Umbilical cord (tissue), 2 donors: ENCODE results near the gene OR10P1. TPM values are rescaled to one million over a fixed set of nuclear protein-coding genes. Genes with fewer than 3 reads are reported as not detected.

Experiments used
- DNase-seq: peaks from one replicate; pipeline ENCODE4 v3.0.0-alpha.2; 2015; ENCODE audit warnings: low spot score
- total RNA-seq: library from RNA; depleted of rRNA; stranded (reverse); fragments of >200 nt; gene quantifications from one replicate; pipeline ENCODE4 v1.2.3, GENCODE V29; 2014; ENCODE audit warnings: low replicate concordance; ENCODE audit not compliant: insufficient read depth

The OR10P1 gene
- total RNA-seq, 1 donor from 2014 or later: not detected

GRCh38 chr12:55651299-55651683, 14.6 kb downstream of the OR10P1 start:
- DNase-seq: no peak

GRCh38 chr12:55652352-55652751, 15.7 kb downstream of the OR10P1 start:
- no peak for DNase-seq

DNA sequence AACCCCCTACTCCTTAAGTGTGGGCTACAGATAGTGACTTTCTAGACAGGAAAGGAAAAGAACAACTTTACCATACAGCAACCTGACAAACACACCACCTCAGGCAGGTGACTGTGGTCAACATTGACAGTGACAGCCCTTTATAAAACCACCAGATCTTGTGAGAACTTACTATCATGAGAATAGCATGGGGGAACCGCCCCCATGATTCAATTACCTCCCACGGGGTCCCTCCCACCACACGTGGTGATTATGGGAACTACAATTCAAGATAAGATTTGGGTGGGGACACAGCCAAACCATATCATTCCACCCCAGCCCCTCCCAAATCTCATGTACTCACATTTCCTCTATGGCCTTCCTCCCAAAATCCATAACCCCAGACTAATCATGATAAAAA, 16.3 kb downstream of the OR10P1 start:
- DNase-seq: no peak

- DNase-seq: no peak
Observed at GRCh38 chr12:55654511-55655214, 18.0 kb downstream of the OR10P1 start.

DNA sequence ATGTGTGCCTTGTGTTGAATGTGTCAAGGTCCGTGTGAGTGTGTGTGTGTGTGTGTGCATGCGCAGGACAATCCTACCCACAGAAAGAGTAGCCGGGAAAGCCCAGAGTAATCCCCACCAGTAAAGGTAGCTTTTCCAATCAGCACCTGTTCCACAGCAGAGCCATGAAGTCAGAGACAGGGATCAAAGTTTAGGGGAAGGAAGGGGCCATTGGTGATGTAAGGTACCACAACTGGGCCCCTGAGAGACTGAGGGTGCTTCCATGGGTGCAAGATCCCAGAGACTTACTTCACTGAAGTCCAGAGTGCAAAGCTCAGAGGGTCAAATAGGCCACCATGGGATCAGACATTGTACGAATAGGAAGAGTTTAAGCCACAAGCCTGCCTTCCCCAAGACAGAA, 20.5 kb downstream of the OR10P1 start:
- DNase-seq: no peak

GRCh38 chr12:55658212-55658611, 21.5 kb downstream of the OR10P1 start:
- DNase-seq: no peak

DNA sequence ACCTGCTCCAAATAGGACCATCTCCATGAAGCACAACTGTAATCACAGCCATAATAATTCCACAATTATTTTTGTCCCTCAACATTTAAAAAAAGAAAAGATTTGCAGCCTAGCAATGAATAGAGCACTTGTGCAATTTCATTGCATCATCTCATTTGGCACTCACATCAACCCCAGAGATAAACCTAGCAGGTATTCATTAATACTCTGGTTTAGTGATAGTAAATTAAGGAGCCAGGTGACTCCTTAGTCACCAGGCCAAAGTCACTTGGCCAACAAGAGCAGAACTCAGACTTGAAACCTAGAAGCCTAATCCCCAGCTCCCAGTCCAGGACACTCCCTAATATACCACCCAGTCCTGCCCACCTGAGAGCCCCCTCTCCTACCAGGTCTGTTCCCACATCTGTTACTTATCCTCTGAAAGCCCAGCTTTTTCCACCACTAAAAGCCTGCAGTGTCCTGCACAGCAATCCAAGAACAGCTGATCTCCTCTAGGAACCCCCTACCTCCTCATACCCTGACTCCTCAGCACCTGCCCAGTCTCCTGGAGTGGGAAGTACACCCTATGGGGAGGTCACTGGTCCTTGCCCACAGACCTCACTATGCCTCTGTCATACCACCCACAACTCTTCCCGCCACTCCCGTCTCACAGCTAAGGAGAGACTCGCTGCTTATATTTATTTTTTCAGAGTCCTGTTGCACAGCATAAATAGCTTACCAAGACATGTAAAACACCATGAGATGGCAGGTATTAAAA, 22.1 kb downstream of the OR10P1 start:
- no peak for DNase-seq

DNA sequence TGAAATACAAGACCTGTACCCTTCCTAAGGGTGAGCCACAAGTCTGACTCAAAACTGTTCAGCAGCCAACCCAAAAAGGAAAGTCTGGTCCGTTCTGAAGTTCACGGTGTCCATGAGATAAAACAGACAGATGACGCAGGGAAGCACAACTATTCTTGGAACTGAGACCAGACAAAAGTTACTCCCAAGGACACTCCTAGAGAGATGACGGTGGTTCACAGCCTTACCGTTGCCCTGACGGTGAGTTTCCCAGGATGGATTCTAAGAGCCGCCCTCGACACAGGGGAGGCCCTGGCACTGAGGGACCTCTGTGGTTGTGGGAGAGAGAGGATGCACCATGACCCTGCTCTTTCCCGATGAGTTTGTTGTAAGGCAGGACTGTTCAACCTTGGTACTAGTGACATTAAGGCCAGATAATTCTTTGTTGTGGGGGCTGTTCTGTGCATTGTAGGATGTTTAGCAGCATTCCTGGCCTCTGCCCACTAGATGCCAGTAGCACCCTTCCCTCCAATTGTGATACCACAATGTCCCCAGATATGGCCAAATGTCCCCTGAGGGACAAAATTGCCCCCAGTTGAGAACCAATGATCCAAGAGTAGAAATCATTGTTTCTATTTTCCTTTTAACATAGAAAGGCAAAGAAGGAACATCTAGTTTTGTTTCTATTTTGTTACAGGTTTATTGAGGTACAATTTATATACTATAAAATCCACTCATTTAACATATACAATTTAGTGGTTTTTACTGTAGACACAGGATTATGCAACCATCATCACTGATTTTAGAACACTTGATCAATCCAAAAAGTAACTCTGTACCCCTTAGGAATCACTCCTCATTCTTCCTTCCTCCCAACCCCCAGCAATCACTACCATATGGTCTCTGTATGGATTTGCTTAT, 23.0 kb downstream of the OR10P1 start:
- DNase-seq: no peak

- DNase-seq: no peak
Observed at GRCh38 chr12:55663391-55663790, 26.7 kb downstream of the OR10P1 start.

DNA sequence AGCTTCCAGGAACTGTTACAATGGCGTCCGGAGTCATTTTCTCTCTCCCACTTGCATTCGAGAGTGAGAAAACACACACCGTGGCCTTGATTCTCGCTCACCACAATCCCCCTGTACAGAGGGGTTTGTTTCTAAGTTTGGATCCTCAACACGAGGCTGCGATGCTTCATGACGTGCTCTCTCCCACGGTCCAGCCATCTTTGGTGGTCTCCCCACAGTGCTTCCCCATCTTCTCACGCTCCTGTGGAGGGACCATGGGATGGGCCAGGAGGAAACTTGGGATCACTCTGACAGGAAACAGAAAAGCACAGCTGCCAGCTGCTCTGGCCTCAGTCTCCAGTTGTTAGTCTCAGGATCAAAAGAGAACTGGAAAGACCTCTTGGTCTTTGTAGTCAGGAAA, 28.1 kb downstream of the OR10P1 start:
- no peak for DNase-seq

- no peak for DNase-seq
Observed at GRCh38 chr12:55666508-55666907, 29.8 kb downstream of the OR10P1 start.

DNA sequence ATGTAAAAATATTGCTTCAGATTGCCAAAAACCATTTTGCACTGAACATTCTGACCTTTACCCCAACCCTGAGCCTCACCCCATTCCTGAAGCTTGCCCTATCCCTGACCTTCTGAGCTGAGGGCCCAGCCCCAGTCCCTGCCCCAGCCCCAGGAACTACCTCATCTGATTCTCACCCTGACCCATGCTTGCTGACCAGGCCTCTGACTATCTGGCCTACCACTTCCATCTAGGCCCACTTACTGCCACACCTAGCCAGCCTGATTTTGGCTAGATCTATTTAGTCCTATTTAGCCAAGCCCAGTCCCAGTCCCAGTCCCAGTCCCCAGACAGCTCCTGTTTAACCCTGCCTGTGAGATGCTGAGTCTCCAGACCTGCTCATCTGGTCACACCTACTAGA, 33.6 kb downstream of the OR10P1 start:
- DNase-seq: no peak

DNA sequence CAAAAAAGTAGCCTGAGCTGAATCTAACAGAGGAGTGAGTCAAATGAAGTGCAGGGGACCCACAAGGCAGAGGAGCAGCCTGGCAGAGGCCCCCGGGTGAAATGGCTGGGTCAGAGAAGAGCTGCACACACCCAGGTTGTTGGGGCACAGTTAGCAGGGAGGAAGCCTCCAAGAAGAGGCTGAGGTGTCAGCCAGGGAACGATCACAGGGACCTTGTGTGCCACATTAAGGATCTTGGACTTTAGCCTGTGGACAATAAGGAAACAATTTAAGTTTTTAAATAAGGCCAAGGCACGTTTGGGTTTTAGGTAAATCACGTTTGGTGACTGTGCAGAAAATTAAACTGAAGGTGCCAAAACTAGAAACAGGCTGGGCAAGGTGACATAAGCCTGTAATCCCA, 35.1 kb downstream of the OR10P1 start:
- no peak for DNase-seq

GRCh38 chr12:55673638-55674037, 36.9 kb downstream of the OR10P1 start:
- DNase-seq: peak; percentile 19

GRCh38 chr12:55675666-55676065, 39.0 kb downstream of the OR10P1 start:
- DNase-seq: no peak

DNA sequence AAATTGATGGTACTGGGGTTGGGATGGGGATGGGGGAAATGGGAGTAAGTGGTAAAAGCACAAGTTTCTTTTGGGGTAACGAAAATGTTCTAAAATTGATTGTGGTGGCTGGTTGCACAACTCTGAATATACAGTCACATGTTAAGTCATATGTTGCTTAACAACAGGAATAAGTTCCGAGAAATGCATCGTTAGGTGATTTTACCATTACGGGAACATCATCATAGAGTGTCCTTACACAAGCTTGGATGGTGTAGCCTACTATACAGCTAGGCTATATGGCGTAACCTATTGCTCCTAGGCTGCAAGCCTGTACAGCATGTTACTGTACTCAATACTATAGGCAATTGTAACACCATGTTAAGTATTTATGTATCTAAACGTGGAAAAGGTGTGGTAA, 40.0 kb downstream of the OR10P1 start:
- DNase-seq: no peak

GRCh38 chr12:55679691-55680090, 43.0 kb downstream of the OR10P1 start:
- DNase-seq: no peak

GRCh38 chr12:55681142-55682077, 44.7 kb downstream of the OR10P1 start:
- DNase-seq: peak; percentile 32

GRCh38 chr12:55682087-55682796, 45.5 kb downstream of the OR10P1 start:
- DNase-seq: no peak

GRCh38 chr12:55683676-55684075, 47.0 kb downstream of the OR10P1 start:
- DNase-seq: no peak
